Activated CD4-positive, alpha-beta T cell treated with anti-CD3 and anti-CD28 coated beads, Interleukin-10, Interleukin-2, amounts not matched to agents 100 ng/mL and 50 ng/mL, durations not matched to agents 16 hours and 8 hours (primary cell): ENCODE measurements around the gene FOXD3.

Source experiments
- DNase-seq: peaks from one replicate; pipeline ENCODE4 v3.0.0-alpha.2; 2020

Gene FOXD3

DNA sequence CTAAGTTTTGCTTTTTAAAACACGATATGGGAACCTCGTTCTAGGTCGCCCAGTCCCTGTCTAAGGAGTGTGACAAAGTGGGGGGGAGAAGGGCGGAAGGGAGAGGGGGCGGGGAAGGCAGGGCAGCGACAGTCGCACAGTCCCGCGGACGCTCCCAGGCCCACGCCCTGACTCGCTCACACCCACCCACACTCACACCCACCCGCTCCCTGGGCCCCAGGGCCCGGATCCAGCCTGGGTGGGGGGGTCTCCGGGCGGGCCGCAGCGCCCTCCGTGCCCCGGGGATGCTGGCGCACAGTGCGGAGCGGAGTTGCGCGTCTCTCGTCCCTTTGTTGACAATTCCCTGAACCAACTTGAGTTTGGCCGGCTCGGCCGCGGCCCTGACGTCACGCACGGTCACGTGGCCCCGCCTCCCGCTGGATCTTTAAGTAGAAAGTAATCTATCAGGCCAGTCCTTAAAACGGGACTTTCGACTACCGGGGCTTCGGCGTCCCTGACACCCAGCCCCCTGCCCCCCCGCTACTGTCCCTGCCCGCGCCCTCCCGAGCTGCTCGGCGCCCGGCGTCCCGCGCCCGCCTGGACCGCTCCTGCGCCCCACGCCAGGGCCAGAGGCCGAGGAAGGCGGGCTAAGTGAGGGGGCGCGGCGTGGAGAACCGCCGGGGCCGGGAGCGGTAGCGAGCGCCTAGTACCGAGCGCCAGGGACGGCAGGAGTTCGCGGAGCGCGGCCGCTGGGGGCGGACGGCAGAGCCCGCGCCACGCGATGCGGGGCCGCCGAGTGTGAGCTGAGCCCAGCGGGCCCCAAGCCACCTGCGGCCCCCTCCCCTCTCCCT, at the start of gene FOXD3:
Gene FOXD3, plus strand, starts transcription at position 454 of the 830 bp plus-strand sequence. CDS start 492 bp downstream, outside the sequence.
- peak; percentile 49 for DNase-seq

- no peak for DNase-seq
These were observed 49.6 kb upstream of the FOXD3 start for GRCh38 chr1:63272811-63273210.

DNA sequence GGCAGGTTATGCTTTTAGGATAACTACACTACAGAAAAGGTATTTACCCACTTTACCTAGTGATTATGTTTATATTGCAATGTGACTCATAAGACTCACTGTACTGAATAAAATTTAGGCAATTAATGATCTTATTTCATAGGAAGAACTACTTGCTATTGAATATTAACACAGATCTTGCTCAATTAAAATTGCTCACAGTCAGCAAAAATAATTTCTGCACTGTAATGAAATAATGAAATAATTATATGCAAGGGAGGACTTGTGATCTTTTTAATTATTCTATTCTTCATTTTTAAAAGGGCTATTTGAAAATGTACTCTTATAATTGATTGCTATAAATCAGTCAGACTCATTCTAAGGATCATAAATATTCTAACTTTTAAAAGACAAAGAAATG, 48.0 kb upstream of the FOXD3 start:
- DNase-seq: no peak

DNA sequence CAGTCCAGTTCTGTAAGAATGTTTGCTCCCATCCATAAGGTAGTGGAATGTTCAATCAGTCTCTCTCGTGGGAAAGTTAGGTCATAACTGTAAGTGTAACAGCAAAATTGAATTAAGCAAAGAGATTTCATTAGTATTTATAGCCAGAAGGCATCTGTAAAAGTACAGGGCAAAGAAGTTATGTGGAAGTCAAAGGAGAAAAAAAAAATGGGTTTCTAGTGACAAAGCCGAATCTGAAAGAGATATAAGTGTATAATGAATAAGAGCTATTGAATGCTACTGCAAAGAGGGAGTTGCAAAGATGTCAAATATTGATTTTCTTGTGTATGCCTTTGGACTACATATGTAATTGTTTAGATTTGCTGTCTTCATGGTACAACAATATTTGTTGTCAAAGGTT, 47.4 kb upstream of the FOXD3 start:
- DNase-seq: no peak

DNA sequence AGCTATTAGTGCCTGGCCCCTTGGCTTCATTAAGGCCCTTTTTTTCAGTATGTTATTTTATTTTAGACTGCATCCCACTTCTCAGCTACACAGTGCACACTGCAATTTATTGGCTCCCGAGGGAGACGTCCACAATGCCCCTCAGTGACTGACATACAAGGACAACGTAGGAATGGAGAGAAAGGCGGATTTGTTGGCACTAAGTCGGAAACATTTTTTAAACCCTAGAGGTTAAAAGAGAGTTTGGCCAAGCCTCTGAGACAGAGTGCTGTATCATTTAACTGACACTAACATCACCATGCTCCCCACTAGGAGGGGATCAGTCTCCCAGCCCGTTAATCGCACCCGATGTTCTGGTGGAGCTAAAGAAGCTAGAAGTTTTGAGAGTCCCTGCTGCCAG, 45.7 kb upstream of the FOXD3 start:
- DNase-seq: no peak

DNA sequence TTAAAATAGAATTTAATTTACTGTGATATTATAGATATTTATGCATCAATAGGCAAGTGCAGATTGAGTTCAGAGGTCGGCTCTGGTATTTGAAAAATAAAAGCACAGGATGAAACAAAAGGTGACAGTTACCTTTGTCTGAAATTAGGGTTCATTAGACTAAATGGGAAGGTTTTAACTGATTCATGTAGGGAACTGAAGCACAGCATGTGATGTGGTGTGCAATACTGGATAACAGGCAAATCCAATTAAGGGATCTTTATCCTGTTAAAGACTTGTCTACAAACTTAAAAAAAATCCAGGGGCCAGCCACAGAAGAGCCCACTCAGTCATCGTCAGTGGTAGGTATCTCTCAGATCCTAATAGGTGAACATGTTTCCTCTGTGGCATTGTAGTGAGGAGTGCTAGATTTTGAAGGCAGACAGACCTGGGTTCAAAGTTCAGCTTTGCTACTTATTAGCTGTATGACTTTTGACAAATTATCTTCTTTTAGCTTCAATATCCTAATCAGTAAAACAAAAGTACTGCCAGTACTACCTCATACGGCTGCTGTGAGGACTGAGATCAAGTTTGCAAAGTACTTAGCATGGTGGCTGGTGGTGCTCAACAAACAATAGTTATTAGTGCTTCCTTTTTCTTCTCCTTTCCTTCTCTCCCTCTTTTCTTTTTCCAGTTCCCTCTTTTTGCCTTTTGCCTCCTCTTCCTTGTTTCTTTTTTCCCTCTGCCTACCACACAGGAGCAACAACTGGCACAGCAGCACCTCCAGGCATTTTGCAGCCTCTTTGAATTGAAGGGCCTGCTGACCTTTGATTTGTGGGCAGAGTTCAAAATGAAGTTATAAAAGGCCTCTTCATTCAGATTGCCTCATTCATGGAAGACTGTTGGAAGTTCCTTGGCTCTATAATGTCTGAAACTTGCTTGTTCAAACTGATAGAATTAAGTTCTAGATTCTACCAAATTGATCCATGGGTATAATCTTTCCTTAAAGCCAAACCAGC, 44.9 kb upstream of the FOXD3 start:
- DNase-seq: no peak

GRCh38 chr1:63281753-63282152, 40.6 kb upstream of the FOXD3 start:
- DNase-seq: no peak

- no peak for DNase-seq
These were observed 33.2 kb upstream of the FOXD3 start for GRCh38 chr1:63289135-63289534.

DNA sequence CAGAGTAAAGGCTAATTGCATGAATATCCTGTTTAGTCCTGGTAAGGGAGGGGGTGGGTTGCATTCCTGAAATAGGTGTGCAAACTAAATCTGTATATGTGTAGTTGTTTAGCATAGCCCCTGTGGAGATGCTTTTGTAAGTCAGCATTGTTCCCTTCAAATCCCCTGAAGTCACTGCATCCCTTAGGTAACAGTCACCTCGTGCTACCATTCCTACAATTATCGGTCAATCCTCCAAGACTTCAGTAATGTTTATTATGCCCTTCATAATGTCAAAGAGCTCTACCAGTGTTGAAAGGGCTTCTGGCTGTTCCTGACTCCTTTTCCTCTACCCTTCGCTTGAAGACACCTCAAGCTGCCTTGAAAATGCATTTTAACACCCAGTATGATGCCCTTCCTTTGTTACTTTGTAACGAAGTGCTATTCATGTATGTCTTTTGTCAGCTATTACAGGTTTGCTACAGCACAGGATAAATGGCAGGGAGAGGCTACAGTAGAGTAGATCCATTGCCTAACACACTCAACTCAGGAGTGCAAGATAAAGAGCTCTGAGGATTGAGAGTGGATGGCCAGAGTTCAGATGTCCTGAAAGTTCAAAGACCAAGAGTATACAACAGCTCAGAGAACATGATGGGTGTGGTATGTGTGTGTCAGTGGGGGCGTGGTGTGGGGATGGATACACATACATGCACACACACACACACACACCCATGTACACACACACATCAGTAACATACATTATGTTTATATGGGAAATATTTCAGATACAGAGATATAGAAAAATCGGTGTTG, 27.4 kb upstream of the FOXD3 start:
- no peak for DNase-seq

- DNase-seq: no peak
These were observed 18.0 kb upstream of the FOXD3 start for GRCh38 chr1:63304410-63304809.

DNA sequence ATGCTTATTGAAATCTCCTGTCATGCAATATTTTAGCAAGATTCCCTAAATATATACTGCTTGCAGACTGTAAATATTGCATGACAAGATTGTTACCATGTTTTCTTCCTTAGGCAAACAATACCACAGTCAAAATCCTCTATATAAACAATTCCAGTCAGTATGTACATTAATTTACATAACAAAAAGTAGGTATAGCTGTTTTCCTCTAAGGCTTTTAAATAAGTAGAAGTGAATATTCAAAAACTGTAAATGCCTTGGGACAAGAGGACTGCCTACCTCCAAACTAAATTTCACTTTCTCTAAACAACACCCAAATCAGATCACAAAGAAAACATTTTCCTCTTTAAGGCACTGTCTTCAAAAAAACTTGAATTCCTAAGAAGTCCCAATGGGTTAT, 17.3 kb upstream of the FOXD3 start:
- no peak for DNase-seq

GRCh38 chr1:63307196-63307794, 15.1 kb upstream of the FOXD3 start:
- DNase-seq: no peak

DNA sequence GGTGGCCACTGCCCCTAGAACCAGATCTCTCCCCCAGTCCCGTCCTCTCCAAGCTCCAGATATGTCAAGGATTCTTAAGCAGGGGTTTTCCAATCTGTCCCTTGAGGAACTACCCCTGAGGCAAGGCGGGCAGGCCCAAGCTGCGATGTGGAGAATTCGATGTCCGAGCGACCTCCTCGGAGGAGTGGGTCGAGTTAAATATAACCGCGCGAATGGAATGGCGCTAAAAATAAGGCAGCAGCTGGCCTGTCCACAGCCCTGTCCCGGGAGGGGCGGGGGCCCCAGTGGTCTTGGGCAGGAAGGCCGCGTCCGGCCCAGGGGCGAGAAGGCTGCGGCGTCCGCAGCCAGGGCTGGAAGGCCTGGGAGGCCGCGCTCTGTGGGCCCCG, 5.8 kb upstream of the FOXD3 start:
- no peak for DNase-seq

DNA sequence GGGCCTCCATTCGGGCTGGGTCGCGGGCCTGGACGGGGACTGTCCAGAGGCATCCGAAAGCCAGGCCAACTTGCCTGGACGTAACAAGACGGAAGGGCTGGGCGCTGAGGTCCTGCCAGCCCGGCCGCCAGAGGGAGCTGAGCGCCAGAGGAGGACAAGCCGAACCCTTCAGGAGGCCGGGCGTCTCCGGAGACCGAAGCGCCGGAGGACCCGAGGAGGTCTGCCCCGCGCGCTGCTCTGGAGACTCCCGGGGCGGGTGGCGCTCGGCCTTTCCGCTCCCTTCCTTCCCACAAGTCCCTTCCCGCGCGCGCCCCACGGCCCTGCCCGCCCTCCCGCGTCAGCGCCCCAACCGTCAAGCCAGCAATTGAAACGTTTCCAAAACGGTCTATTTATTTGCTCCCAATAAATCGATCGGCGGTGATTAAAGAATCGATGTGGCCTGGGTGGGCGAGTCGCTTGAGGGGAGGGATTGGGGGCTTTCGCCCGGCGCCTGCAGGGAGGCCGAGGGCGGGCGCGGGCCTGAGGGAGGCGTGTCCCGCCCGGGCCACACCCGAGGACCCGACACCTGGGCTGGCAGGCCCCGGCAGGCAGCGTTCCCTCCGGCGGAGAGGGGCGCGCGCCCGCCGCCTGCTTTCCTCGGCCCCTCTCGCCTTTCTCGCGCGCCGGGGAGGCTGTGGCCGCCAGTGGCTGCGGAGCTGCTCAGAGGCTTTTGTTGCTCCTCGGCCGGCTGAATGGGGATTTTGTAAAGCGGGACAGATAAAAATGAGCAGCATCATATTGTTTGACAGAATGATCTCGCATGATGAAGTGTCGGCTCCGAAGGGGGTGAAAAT, 5.2 kb upstream of the FOXD3 start:
- peak; percentile 76 for DNase-seq

- DNase-seq: no peak
These were observed 4.6 kb upstream of the FOXD3 start for GRCh38 chr1:63317817-63318152.

DNA sequence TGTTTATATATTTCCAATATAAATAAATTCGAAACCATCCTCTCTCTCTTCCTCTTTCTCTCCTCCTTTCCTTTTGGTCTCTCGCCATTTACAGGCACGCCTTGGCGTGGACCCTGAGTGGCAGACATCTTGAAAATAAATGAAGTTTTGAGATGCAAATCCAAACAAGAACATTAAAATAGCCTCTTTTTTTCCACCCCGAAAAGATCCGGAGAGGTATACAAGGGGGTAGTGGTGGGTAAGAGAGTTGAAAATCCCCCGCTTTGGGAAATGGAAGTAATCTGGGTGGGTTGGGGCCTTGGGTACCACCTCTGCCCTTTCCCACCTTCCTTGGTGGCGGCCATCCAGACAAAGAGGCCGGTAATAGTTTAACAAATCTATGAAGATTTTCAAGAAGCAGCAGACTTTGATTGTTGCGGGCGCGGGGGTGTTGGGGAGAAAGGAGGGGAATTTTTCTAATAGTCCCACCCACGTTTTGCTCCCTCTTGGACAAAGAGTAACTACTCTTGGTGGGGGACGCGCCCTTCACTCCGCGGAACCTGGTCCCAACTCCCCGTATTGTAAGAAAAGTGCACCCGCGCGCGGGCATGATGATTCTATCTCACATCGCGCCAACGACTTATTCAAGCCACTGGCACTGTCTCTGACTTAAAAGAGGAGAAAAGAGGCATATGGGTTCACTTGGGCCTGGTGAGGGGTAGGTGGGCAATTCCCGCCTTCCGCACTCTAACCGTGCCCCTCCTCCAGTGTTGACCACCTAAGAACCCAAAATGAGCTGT, 4.0 kb upstream of the FOXD3 start:
- no peak for DNase-seq

GRCh38 chr1:63319046-63320021, 3.0 kb upstream of the FOXD3 start:
- no peak for DNase-seq

- DNase-seq: no peak
These were observed 2.2 kb upstream of the FOXD3 start for GRCh38 chr1:63320022-63320721.
